ENCODE measurements around the gene SRRM5.

The SRRM5 gene

DNA sequence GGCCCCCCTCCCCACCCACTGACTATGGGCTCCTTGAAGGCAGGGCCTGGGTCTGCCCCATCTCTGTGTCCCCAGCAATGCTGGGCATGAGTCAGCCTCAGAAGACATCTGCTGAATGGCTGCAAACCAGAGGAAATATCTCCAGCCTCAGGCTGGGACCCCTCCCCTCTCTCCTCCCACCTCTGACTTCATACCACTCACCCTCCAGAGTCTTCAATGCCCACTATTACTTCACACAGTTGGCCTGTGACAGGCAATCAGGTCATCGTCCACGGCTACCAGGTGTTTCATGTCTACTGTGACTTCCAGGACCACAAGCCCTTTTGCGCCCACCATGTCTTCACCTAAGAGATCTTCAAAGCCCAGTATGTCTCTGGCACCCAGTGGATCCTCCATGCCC is at the start of gene SRRM5:
TSS of gene SRRM5 (plus strand) at position 301 of the 400 bp plus-strand sequence. CDS start at position 335, 34 bp downstream.
- no peaks in the 10 kb centered on the region for H3K27me3 Mint-ChIP-seq

GRCh38 chr19:43562226-43562697 is 49.6 kb upstream of the SRRM5 start:
- peaks cover 41 to 64% of the 10 kb centered on the region in 2 donors for H3K4me1 Mint-ChIP-seq
- ATAC-seq (replicated peaks), result peak; percentile 1 to 2

More for the DNA sequence above, at the start of gene SRRM5:
- Mint-ChIP-seq H3K9me3 (no peaks in the 10 kb centered on the region), H3K27ac (peak within 1 kb of the TSS; percentile 70), H3K4me3 (no peak within 1 kb of the TSS), H3K36me3 (peaks cover 30 to 47% of the 10 kb centered on the region in 2 donors), H3K4me1 (peaks cover 21 to 25% of the 10 kb centered on the region in 2 donors)
- no peak for ATAC-seq (replicated peaks)
- no peak for DNase-seq

GRCh38 chr19:43562698-43563241 is 49.1 kb upstream of the SRRM5 start:
- Mint-ChIP-seq H3K27me3 (no peaks in the 10 kb centered on the region), H3K9me3 (peaks cover 0 to 3% of the 10 kb centered on the region in 2 donors), H3K4me3 (peak overlapping the region; percentile 50 to 62), H3K4me1 (peaks cover 41 to 64% of the 10 kb centered on the region in 2 donors), H3K36me3 (peaks cover 22 to 37% of the 10 kb centered on the region in 2 donors), H3K27ac (peak overlapping the region; percentile 94)
- ATAC-seq (replicated peaks), result peak; percentile 88 to 90
- DNase-seq, result peak; percentile 63

More at GRCh38 chr19:43562226-43562697, 49.6 kb upstream of the SRRM5 start:
- no peak for DNase-seq
- Mint-ChIP-seq H3K27ac (peak overlapping the region; percentile 94), H3K9me3 (peaks cover 0 to 3% of the 10 kb centered on the region in 2 donors), H3K27me3 (no peaks in the 10 kb centered on the region), H3K4me3 (peak overlapping the region in 1 of 2 donors; percentile 43), H3K36me3 (peaks cover 22 to 37% of the 10 kb centered on the region in 2 donors)

DNA sequence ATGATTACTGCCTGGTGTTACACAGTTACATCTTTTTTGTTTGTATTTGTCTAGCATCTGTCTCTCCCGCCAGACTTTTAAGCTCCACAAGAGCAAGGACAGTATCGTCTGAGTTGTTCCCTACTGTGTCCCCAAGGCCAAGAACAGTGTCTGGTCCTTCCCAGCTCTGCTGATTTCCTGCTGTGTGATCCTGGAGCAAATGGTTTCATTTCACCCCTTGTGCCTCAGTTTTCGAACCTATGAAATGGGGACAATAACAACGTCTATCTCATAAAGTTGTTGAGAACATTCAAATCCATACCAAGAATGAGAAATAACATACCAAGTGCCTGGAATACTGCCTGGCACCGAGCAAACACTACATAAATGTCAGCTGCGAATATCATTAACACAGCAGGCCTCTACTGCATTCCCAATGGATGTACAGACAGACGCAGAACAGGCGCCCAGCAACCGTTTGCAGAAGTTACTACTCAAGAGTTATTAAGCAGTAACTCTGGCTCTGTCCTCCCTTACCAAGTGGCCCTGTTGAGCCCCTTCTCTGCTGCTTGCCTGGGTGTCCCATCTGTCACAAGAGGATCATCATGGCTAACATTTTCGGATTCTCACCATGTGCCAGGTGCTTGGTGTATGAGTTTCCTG is 48.0 kb upstream of the SRRM5 start:
- H3K27ac Mint-ChIP-seq, result peak overlapping the region; percentile 93
- DNase-seq, result no peak
- H3K9me3 Mint-ChIP-seq, result peaks cover 0 to 3% of the 10 kb centered on the region in 2 donors
- H3K36me3 Mint-ChIP-seq, result peaks cover 27 to 37% of the 10 kb centered on the region in 2 donors
- H3K4me1 Mint-ChIP-seq, result peaks cover 41 to 64% of the 10 kb centered on the region in 2 donors
- no peaks in the 10 kb centered on the region for H3K27me3 Mint-ChIP-seq
- peak overlapping the region in 1 of 2 donors; percentile 60 for H3K4me3 Mint-ChIP-seq
- no peak for ATAC-seq (replicated peaks)

DNA sequence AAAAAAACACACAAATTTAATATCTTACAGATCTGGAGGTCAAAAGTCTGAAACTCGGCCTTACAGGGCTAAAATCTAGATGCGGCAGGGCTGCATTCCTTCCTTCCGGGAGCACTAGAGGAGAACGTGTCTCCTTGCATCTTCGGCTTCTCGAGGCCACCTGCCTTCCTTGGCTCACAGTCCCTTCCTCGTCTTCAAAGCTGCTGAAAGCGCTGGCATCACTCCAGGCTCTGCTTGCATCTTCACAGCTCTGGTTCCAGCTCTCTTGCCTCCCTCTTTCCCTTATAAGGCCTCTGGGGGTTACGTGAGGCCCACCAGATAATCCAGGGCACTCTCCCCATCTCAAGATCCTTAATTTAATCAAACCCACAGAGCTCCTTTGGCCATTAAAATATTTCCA is 47.1 kb upstream of the SRRM5 start:
- peak overlapping the region; percentile 84 for H3K27ac Mint-ChIP-seq
- no peaks in the 10 kb centered on the region for H3K27me3 Mint-ChIP-seq
- ATAC-seq (replicated peaks) (no peak), DNase-seq (no peak)
- H3K4me1 Mint-ChIP-seq, result peaks cover 41 to 64% of the 10 kb centered on the region in 2 donors
- peaks cover 27 to 37% of the 10 kb centered on the region in 2 donors for H3K36me3 Mint-ChIP-seq
- peaks cover 0 to 3% of the 10 kb centered on the region in 2 donors for H3K9me3 Mint-ChIP-seq
- H3K4me3 Mint-ChIP-seq, result peak overlapping the region in 1 of 2 donors; percentile 17

DNA sequence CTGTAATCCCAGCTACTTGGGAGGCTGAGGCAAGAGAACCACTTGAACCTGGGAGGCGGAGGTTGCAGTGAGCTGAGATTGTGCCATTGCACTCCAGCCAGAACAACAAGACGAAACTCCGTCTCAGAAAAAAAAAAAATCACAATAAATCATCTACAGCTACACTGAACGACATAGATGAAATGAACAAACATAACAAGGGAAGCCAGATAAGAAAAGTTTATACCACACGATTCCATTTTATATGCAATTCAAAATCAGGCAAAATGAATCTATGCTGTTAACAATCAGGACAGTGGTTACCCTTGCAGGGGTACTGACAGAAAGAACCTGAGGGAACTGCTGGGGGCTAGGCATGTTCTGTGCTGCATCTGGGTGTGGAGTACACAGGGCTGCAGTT is 42.2 kb upstream of the SRRM5 start:
- peaks cover 12% of the 10 kb centered on the region in 2 donors for H3K36me3 Mint-ChIP-seq
- no peak overlapping the region for H3K4me3 Mint-ChIP-seq
- H3K27ac Mint-ChIP-seq, result no peak overlapping the region

GRCh38 chr19:43570174-43570791 is 41.6 kb upstream of the SRRM5 start:
- no peak overlapping the region for H3K4me3 Mint-ChIP-seq

More for the DNA sequence above, 42.2 kb upstream of the SRRM5 start:
- ATAC-seq (replicated peaks) (no peak), DNase-seq (no peak)
- peaks cover 20 to 34% of the 10 kb centered on the region in 2 donors for H3K4me1 Mint-ChIP-seq
- no peaks in the 10 kb centered on the region for H3K9me3 Mint-ChIP-seq
- no peaks in the 10 kb centered on the region for H3K27me3 Mint-ChIP-seq

GRCh38 chr19:43572171-43572588 is 39.7 kb upstream of the SRRM5 start:
- Mint-ChIP-seq H3K4me1 (peaks cover 20 to 38% of the 10 kb centered on the region in 2 donors), H3K4me3 (no peak overlapping the region), H3K9me3 (no peaks in the 10 kb centered on the region), H3K27ac (peak overlapping the region; percentile 82), H3K36me3 (peaks cover 10 to 16% of the 10 kb centered on the region in 2 donors), H3K27me3 (no peaks in the 10 kb centered on the region)
- ATAC-seq (replicated peaks) (no peak), DNase-seq (no peak)

More at GRCh38 chr19:43570174-43570791, 41.6 kb upstream of the SRRM5 start:
- Mint-ChIP-seq H3K27me3 (no peaks in the 10 kb centered on the region), H3K9me3 (no peaks in the 10 kb centered on the region), H3K36me3 (peaks cover 12 to 15% of the 10 kb centered on the region in 2 donors), H3K27ac (no peak overlapping the region), H3K4me1 (peaks cover 18 to 34% of the 10 kb centered on the region in 2 donors)
- no peak for ATAC-seq (replicated peaks)
- DNase-seq, result no peak

DNA sequence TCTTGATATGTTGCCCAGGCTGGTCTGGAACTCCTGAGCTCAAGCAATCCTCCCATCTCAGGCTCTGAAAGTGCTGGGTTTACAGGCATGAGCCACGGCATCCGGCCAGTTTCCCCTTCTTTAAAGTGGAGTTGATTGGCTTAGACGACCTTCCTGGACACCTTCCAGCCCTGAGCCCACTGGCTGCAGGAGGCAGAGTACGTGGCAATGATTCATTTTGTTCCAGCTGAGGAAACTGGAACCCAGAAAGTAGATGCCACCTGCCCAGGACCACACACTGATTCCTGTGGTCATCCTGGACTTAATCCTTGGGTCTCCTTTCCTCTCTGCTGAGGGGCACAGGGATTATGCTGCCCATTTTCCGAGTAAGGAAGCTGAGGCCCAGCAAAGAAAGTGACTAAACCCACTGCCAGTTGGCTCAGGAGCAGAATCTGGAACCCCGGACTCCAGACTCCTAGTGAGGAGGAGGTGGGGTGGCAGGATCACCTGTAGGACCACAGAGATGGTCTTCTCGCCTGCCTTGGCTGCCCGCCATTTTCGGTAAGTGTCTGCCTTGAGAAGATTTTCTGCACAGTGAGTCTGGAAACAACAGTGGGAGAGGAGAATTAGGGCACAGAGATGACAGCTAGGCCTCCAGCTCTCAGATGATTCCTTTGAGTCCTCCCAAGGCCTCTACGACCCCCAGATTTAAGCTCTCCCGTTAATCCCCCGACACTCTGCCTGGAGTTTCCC is 37.3 kb upstream of the SRRM5 start:
- Mint-ChIP-seq H3K4me1 (peaks cover 26 to 51% of the 10 kb centered on the region in 2 donors), H3K27ac (peak overlapping the region; percentile 98), H3K36me3 (peaks cover 5 to 22% of the 10 kb centered on the region in 2 donors), H3K27me3 (no peaks in the 10 kb centered on the region), H3K4me3 (peak overlapping the region; percentile 97 to 99), H3K9me3 (no peaks in the 10 kb centered on the region)
- no peak for ATAC-seq (replicated peaks)
- DNase-seq, result no peak

DNA sequence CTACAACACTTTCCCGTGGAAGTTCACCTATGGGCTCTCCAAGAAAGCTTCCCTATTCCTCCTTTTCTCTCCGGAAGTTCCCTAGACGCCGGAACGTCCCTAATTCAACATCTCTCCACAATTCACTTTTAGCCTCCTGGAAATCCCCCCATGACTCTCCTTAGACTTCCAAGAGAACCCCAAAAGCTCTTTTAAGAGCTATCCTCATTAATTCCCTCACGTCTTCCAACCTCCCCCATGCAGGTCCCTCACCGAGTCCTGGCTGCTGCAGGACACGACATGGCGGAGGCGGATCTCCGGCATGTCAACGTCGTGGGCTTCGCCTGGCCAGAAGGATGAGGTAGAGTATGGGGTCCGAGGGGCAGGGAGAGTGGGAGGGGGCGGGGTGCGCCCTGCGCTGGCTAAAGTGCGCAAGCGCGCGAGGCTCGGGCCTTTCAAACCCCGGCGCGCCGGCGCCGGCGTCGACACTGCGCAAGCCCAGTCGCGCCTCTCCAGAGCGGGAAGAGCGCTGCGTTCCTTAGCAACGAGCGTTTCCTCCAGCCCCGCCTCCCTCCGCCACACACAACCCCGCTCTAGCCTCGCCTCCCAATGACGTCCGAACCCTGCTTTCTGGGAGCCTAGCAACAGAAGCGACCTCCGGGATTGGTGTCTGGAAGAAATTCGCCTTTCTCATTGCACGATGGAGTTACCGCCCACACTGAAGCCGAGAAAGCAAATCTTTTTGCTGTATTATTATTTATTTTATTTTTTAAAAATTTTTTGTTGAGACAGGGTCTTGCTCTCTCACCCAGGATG is 36.5 kb upstream of the SRRM5 start, which contains the start of the genes PINLYP and XRCC1:
TSS of gene PINLYP (plus strand) at position 646 of the 795 bp plus-strand sequence. CDS start 1,391 bp downstream, outside the sequence.
TSS of gene XRCC1 (minus strand) at position 372 of the 795 bp plus-strand sequence. CDS start at position 303, 69 bp downstream.
- Mint-ChIP-seq H3K36me3 (peaks cover 5 to 19% of the 10 kb centered on the region in 2 donors), H3K27me3 (no peaks in the 10 kb centered on the region), H3K4me1 (peaks cover 26 to 59% of the 10 kb centered on the region in 2 donors), H3K9me3 (no peaks in the 10 kb centered on the region), H3K4me3 (peak within 1 kb of the TSS; percentile 97 to 99), H3K27ac (peak within 1 kb of the TSS; percentile 98)
- DNase-seq (peak; percentile 93), ATAC-seq (replicated peaks) (peak; percentile 98 to 99)

DNA sequence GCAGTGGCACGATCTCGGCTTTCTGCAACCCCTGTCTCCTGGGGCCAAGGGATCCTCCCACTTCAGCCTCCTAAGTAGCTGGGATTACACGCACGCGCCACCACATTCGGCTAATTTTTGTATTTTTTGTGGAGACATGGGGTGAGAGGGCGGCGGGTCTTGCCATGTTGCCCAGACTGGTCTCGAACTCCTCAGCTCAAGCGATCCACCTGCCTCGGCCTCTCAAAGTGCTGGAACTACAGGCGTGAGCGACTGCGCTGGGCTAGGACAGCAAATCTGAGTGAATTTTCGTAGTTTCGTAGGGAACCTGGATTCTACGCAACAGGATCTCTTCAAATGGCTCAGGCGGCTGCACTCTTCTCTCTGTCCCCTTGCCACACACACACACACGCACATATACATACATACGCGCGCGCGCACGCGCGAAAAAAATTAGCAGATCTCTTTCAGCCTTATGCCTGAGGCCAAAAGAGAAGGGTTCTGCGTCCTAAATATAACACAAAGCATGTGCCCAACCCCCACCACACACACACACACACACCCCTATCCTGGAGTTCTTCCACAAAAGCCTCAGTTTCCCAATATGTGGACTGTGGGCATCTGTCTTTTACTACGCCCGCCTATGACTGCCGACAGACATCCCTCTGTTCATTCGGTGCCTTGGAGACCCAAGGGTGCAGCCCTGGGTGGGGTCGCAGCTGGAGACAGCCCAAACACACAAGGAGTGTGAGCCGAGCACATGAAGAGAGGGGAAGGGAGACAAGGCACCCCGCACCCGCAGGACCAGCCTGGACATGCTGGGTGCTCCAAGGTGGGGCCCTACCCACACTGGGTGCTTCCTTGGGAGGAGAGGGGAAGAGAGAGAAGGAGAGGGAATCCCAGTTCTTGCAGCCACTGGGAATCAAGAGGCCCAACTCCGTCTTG is 35.7 kb upstream of the SRRM5 start:
- Mint-ChIP-seq H3K27ac (peak overlapping the region; percentile 91), H3K27me3 (no peaks in the 10 kb centered on the region), H3K4me3 (peak overlapping the region; percentile 97 to 99), H3K9me3 (no peaks in the 10 kb centered on the region), H3K36me3 (peaks cover 5 to 15% of the 10 kb centered on the region in 2 donors), H3K4me1 (peaks cover 26 to 59% of the 10 kb centered on the region in 2 donors)
- peak; percentile 2 for ATAC-seq (replicated peaks)
- no peak for DNase-seq

DNA sequence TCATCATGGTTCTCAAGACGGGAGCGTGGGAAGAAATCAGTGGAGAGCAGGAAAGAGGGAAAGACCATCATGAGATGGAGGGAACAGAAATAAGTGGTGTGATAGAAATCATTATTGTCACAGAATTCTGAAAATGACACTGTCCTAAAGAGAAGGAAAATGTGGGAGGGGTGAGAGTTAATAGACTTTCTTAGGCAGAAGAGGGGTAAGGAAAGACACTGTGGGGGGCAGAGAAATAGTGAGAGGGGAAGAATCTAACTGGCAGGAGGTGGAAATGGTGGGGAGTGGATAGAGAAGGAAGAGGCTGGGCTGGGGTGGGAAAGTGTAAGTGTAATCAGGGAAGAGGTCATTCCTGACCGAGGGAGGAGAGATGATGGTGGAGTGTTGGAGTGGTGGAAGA is 33.1 kb upstream of the SRRM5 start:
- no peak for ATAC-seq (replicated peaks)
- no peak overlapping the region for H3K27ac Mint-ChIP-seq
- peaks cover 26 to 69% of the 10 kb centered on the region in 2 donors for H3K4me1 Mint-ChIP-seq
- no peaks in the 10 kb centered on the region for H3K27me3 Mint-ChIP-seq
- peaks cover 0 to 10% of the 10 kb centered on the region in 2 donors for H3K36me3 Mint-ChIP-seq
- no peaks in the 10 kb centered on the region for H3K9me3 Mint-ChIP-seq
- DNase-seq, result no peak
- H3K4me3 Mint-ChIP-seq, result peak overlapping the region; percentile 46 to 65

All from stimulated activated naive B cell treated with anti-CD40 and anti-IgM and Interleukin-4, amounts not matched to agents 10 μg/mL and 1 μg/mL and 100 μg/mL, for 72 hours (primary cell).